SU-DHL-6 (cell line): Measurements from ENCODE around the gene PLPP1.

Source experiments
- CTCF ChIP-seq: fragments of 200-600 bp; sonication (generic); IDR thresholded peaks from one replicate; pipeline ENCODE4 v1.5.1; 2017; ENCODE audit warnings: antibody characterized with exemption, mild to moderate bottlenecking, low read length, moderate library complexity; ENCODE audit not compliant: insufficient read depth, poor library complexity, severe bottlenecking
- EZH2phosphoT487 ChIP-seq: fragments of 200-600 bp; sonication (generic), shearing (Covaris generic); conservative IDR thresholded peaks from 2 replicates; pipeline ENCODE4 v1.6.1; 2018; ENCODE audit warnings: mild to moderate bottlenecking, antibody characterized with exemption, low read length, moderate library complexity, mixed read lengths

GRCh38 chr5:55492449-55492848 lies 42.3 kb downstream of the PLPP1 start:
- TF ChIP-seq CTCF (no peak), EZH2phosphoT487 (no peak)
